22Rv1 (cell line): ENCODE data around the gene CTCF.

Experiments used
- H3K27ac ChIP-seq: fragments of 450-650 bp; 2 replicates; pipeline ENCODE4 v1.5.1; 2017
- ZFX ChIP-seq: fragments of 450-650 bp; IDR thresholded peaks from 2 replicates; pipeline ENCODE4 v1.6.1; 2017; ENCODE audit warnings: antibody characterized with exemption, borderline replicate concordance
- TF ChIP-seq, protein P1 (sequence below): fragments of 450-650 bp; IDR thresholded peaks from 2 replicates; pipeline ENCODE4 v1.5.1; 2017; ENCODE audit warnings: mild to moderate bottlenecking

Gene CTCF

GRCh38 chr16:67561824-67562525 lies 351 bp upstream of the CTCF start:
- H3K27ac ChIP-seq: peak overlapping the region; percentile 99
- TF ChIP-seq, protein P1, sequence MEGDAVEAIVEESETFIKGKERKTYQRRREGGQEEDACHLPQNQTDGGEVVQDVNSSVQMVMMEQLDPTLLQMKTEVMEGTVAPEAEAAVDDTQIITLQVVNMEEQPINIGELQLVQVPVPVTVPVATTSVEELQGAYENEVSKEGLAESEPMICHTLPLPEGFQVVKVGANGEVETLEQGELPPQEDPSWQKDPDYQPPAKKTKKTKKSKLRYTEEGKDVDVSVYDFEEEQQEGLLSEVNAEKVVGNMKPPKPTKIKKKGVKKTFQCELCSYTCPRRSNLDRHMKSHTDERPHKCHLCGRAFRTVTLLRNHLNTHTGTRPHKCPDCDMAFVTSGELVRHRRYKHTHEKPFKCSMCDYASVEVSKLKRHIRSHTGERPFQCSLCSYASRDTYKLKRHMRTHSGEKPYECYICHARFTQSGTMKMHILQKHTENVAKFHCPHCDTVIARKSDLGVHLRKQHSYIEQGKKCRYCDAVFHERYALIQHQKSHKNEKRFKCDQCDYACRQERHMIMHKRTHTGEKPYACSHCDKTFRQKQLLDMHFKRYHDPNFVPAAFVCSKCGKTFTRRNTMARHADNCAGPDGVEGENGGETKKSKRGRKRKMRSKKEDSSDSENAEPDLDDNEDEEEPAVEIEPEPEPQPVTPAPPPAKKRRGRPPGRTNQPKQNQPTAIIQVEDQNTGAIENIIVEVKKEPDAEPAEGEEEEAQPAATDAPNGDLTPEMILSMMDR: no peak
- no peak for TF ChIP-seq ZFX

DNA sequence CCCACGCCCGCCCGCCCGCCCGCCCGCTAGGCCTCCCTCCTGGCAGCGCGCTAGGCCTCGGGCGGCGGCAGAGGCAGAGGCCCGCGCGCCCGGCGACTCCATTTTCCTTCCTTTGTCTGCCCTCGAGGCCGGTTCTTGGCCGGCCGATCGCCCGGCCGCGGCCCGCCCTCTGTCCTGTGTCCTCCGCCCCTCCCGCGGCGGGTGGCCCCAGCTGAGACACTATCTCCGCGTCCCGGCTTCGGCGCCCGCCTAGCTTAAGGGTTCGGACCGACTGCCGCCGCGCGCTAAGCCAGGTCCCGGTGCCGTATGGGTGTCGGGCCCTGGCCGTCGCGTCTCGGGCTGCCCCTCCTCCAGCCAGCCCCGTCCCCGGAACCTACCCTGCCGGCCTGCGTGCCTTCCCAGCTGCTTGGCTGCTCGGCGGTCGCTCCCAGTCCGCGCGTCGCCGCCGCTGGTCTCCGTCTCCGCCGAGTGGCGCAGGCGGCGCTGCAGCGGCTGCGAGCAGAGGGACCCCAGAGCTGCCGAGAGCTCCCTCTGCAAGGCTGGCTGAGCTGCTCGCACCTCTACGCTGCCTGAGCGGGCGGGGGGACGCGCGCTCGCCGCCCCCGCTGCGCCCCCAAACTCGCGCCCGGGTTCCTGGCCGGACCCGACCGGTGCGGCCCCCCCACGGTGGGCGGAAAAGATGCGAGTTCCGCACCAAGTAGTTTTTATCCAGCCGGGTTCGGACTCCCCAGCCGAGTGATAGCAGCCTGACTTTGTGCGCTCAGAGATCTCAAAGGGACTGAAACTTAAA lies 787 bp downstream of the CTCF start:
- no peak for TF ChIP-seq ZFX
- TF ChIP-seq, protein P1: peak; percentile 36
- H3K27ac ChIP-seq: peak overlapping the region; percentile 99

DNA sequence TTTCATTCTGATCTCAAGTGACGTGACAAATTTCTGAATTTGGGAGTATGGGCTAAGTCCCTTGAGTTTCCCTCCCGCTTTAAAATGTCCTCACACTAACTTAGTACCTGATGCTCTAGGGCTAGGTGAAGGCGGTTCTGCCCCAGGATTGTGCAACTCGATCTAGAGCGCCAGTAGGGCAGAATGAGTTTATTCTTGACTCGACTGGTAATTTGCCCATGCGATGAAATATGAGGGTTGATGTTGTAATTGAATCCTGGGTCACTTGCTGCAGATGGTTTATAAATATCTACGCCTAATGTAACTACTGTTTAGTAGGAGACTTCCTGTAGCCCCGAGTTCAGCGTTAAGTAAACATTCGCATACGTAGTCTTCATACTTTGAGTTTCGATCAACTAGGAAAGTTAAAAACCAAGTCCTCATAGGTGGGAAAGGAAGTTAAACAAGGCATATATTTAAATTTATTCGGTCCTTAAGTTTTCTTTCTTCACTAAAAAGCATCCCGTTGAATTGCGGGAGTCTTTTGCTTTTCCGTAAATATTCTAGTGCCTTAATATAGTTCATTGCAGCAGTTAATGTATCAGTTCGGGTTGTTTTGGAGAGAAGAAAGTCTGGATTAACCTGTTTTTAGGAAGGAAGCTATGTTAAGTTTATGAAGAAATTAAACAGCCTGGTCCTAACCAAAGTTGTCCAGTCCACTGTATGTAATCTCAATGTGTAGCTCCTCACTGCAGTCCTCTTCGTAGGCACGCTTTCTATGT lies 1.6 kb downstream of the CTCF start:
- no peak for TF ChIP-seq ZFX
- TF ChIP-seq, protein P1: no peak
- peak overlapping the region; percentile 99 for H3K27ac ChIP-seq

- TF ChIP-seq, protein P1: no peak
- TF ChIP-seq ZFX: no peak
- no peak overlapping the region for H3K27ac ChIP-seq
Observed at GRCh38 chr16:67565470-67566100, 3.3 kb downstream of the CTCF start.

DNA sequence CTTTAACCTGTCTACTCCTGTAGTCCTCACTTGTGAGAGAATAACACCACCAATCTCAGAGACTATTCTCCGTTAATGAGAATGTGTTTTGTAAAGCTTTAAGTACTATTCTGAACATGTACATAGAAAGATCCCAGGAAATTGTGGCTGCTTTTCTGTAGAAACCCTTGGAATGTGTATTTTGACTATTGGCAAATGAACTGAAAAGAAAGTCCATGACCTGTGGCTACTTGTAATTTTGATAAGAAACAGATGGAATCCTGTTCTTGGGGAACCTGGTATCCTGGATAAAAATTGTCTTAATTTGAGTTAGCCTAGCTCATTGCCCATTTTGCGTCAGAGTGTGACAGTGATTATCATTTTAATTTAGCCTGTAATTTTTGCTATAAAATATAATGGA lies 9.1 kb downstream of the CTCF start:
- no peak overlapping the region for H3K27ac ChIP-seq
- TF ChIP-seq, protein P1: no peak
- no peak for TF ChIP-seq ZFX

GRCh38 chr16:67571981-67572431 lies 9.7 kb downstream of the CTCF start:
- TF ChIP-seq, protein P1: no peak
- TF ChIP-seq ZFX: no peak
- H3K27ac ChIP-seq: no peak overlapping the region
